Lower leg skin (tissue), 3 donors: ENCODE data around the gene AXIN2.

Experiments used
- CTCF ChIP-seq, 3 donors: fragments of 450-650 bp; IDR thresholded peaks; one replicate each; pipeline ENCODE4 v1.5.1; 2016; ENCODE audit warnings: antibody characterized with exemption in 3 of 3, mild to moderate bottlenecking in 3 of 3, moderate library complexity in 2 of 3
- POLR2A ChIP-seq, 2 donors: fragments of 450-650 bp; IDR thresholded peaks; one replicate each; pipeline ENCODE4 v1.6.1; 2016 to 2017; ENCODE audit warnings: antibody characterized with exemption in 2 of 2, mild to moderate bottlenecking in 1 of 2, moderate library complexity in 1 of 2

GRCh38 chr17:65586899-65587298 is 25.5 kb upstream of the AXIN2 start:
- TF ChIP-seq CTCF (IDR thresholded peaks at IDR 0.05) (no peak), POLR2A (IDR thresholded peaks at IDR 0.05) (no peak)
